ENCODE results near the gene ODF4.
"Not testable (repeated sequence)": the region's sequence is repeated elsewhere in the genome, so short reads cannot be mapped to it uniquely, and the experiment has no call there.

ODF4 gene

GRCh38 chr17:8326511-8327302 is 12.9 kb upstream of the ODF4 start:
- no peak for DNase-seq (ENCODE audit: low read depth, low spot score)

- DNase-seq (ENCODE audit: low read depth, low spot score) = no peak
Observed at GRCh38 chr17:8327303-8327649, 12.4 kb upstream of the ODF4 start.

- DNase-seq (ENCODE audit: low read depth, low spot score) = no peak
Observed at GRCh38 chr17:8332128-8332527, 7.5 kb upstream of the ODF4 start.

- DNase-seq (ENCODE audit: low read depth, low spot score) = no peak
Observed at GRCh38 chr17:8332688-8333087, 7.0 kb upstream of the ODF4 start.

- DNase-seq (ENCODE audit: low read depth, low spot score) = no peak
Observed at GRCh38 chr17:8333281-8333680, 6.4 kb upstream of the ODF4 start.

GRCh38 chr17:8337802-8338752 is 1.6 kb upstream of the ODF4 start:
- no peak for DNase-seq (ENCODE audit: low read depth, low spot score)

- DNase-seq (ENCODE audit: low read depth, low spot score) = no peak
Observed at GRCh38 chr17:8338753-8339140, 893 bp upstream of the ODF4 start.

GRCh38 chr17:8341456-8341855 is 1.8 kb downstream of the ODF4 start:
- no peak for DNase-seq (ENCODE audit: low read depth, low spot score)

GRCh38 chr17:8345052-8345690 is 5.5 kb downstream of the ODF4 start:
- DNase-seq (ENCODE audit: low read depth, low spot score) = no peak

- no peak for DNase-seq (ENCODE audit: low read depth, low spot score)
Observed at GRCh38 chr17:8345951-8346665, 6.5 kb downstream of the ODF4 start.

- DNase-seq (ENCODE audit: low read depth, low spot score) = not testable (repeated sequence)
Observed at GRCh38 chr17:8347001-8347400, 7.4 kb downstream of the ODF4 start.

GRCh38 chr17:8350339-8350738 is 10.7 kb downstream of the ODF4 start:
- no peak for DNase-seq (ENCODE audit: low read depth, low spot score)

- no peak for DNase-seq (ENCODE audit: low read depth, low spot score)
Observed at GRCh38 chr17:8353736-8354135, 14.1 kb downstream of the ODF4 start.

- DNase-seq (ENCODE audit: low read depth, low spot score) = no peak
Observed at GRCh38 chr17:8354236-8354635, 14.6 kb downstream of the ODF4 start.

GRCh38 chr17:8357910-8358309 is 18.3 kb downstream of the ODF4 start:
- DNase-seq (ENCODE audit: low read depth, low spot score) = no peak

- no peak for DNase-seq (ENCODE audit: low read depth, low spot score)
Observed at GRCh38 chr17:8359769-8360168, 20.1 kb downstream of the ODF4 start.

GRCh38 chr17:8360260-8360659 is 20.6 kb downstream of the ODF4 start:
- DNase-seq (ENCODE audit: low read depth, low spot score) = no peak

- no peak for DNase-seq (ENCODE audit: low read depth, low spot score)
Observed at GRCh38 chr17:8360751-8361150, 21.1 kb downstream of the ODF4 start.

- no peak for DNase-seq (ENCODE audit: low read depth, low spot score)
Observed at GRCh38 chr17:8362651-8363332, 23.2 kb downstream of the ODF4 start.

GRCh38 chr17:8365143-8365542 is 25.5 kb downstream of the ODF4 start:
- DNase-seq (ENCODE audit: low read depth, low spot score) = no peak

- DNase-seq (ENCODE audit: low read depth, low spot score) = no peak
Observed at GRCh38 chr17:8366231-8366630, 26.6 kb downstream of the ODF4 start.
